Endothelial cell of umbilical vein (primary cell): ENCODE measurements around the gene PYURF. TPM values are rescaled to one million over a fixed set of nuclear protein-coding genes. Genes with fewer than 3 reads are reported as not detected.

Source experiments
- BruUV-seq: library from RNA; stranded (reverse); fragments of 400-500 nt; replicated peaks from 2 replicates; lab custom pipeline; 2021; lab: Mats Ljungman, UMichigan
- CTCF ChIA-PET: fragments of 300-600, 350-600 bp; sonication (Branson Sonifier 250); formaldehyde crosslinking; loops from one replicate; lab custom pipeline; 2021; ENCODE audit warnings: antibody characterized with exemption, inconsistent platforms; lab: Charles Lee
- POLR2A ChIA-PET: fragments of 300-600, 350-600 bp; sonication (Branson Sonifier 250); formaldehyde crosslinking; loops from one replicate; lab custom pipeline; 2021; ENCODE audit warnings: antibody characterized with exemption, inconsistent platforms; lab: Charles Lee
- DNase-seq: peaks from one replicate; pipeline ENCODE4 v3.0.0-alpha.2; 2011; ENCODE audit warnings: low read depth, low spot score
- FAIRE-seq: peaks from 2 replicates; lab custom pipeline; 2011; peaks lifted over from hg19 to GRCh38; lab: Jason Lieb, UNC
- H2AFZ ChIP-seq: 2 replicates; pipeline ENCODE4 v1.6.0; 2012; ENCODE audit warnings: low read depth, low read length, control low read depth, inconsistent platforms
- H3K27ac ChIP-seq: 2 replicates; pipeline ENCODE4 v1.5.1; 2011; ENCODE audit warnings: low read depth, mild to moderate bottlenecking, control low read depth, low read length, moderate library complexity; ENCODE audit not compliant: insufficient read depth
- H3K27me3 ChIP-seq, 2 experiments: 2 replicates each; pipeline versions ENCODE4 v1.6.0 to v1.6.1; 2011; ENCODE audit warnings: low read length in 2 of 2, mixed read lengths in 1 of 2; ENCODE audit not compliant: control insufficient read depth in 2 of 2, insufficient read depth in 2 of 2
- H3K36me3 ChIP-seq, 2 experiments: 2 replicates in 1 of 2; 3 replicates in 1 of 2; pipeline ENCODE4 v1.5.1; 2011; ENCODE audit warnings: low read length in 2 of 2, mild to moderate bottlenecking in 1 of 2, moderate library complexity in 1 of 2; ENCODE audit not compliant: control insufficient read depth in 2 of 2, insufficient read depth in 2 of 2; ENCODE audit errors: extremely low read depth in 1 of 2
- H3K4me1 ChIP-seq: 3 replicates; pipeline ENCODE4 v1.5.1; 2011; ENCODE audit warnings: mild to moderate bottlenecking, low read length; ENCODE audit not compliant: control insufficient read depth, insufficient read depth; ENCODE audit errors: extremely low read depth
- H3K4me2 ChIP-seq: 2 replicates; pipeline ENCODE4 v1.6.1; 2011; ENCODE audit warnings: low read length, control low read depth, mixed read lengths; ENCODE audit not compliant: insufficient read depth
- H3K4me3 ChIP-seq, 3 experiments: fragments of 200-600 bp in 1 of 3; sonication (generic), shearing (Covaris generic) in 1 of 3; replicated peaks in 1 of 3; 2 replicates each; pipeline ENCODE4 v1.5.1; 2011 to 2016; ENCODE audit warnings: control low read depth in 3 of 3, low read length in 3 of 3, mild to moderate bottlenecking in 2 of 3, inconsistent platforms in 1 of 3, low read depth in 1 of 3, moderate library complexity in 1 of 3; ENCODE audit not compliant: insufficient read depth in 1 of 3
- H3K79me2 ChIP-seq: 2 replicates; pipeline ENCODE4 v1.6.0; 2012; ENCODE audit warnings: low read length, inconsistent platforms; ENCODE audit not compliant: control insufficient read depth, insufficient read depth
- H3K9ac ChIP-seq: replicated peaks from 2 replicates; pipeline ENCODE3; 2011; ENCODE audit warnings: low read length, control low read depth; ENCODE audit not compliant: insufficient read depth; ENCODE audit errors: extremely low read depth
- H3K9me1 ChIP-seq: replicated peaks from 3 replicates; pipeline ENCODE4 v1.6.0; 2011; ENCODE audit warnings: mild to moderate bottlenecking, low read length; ENCODE audit not compliant: control insufficient read depth, insufficient read depth; ENCODE audit errors: extremely low read depth
- H3K9me3 ChIP-seq: replicated peaks from 2 replicates; pipeline ENCODE4 v1.5.1; 2012; ENCODE audit warnings: low read length, inconsistent platforms; ENCODE audit not compliant: control insufficient read depth, insufficient read depth
- H4K20me1 ChIP-seq: replicated peaks from 2 replicates; pipeline ENCODE3; 2011; ENCODE audit warnings: mild to moderate bottlenecking, low read length; ENCODE audit not compliant: control insufficient read depth, insufficient read depth; ENCODE audit errors: extremely low read depth
- EZH2 ChIP-seq: IDR thresholded peaks from 2 replicates; pipeline ENCODE4 v1.6.1; 2012; ENCODE audit warnings: borderline replicate concordance, low read depth, mild to moderate bottlenecking, moderate library complexity, low read length, inconsistent platforms; ENCODE audit not compliant: severe bottlenecking
- FOS ChIP-seq: IDR thresholded peaks from 2 replicates; pipeline ENCODE4 v1.6.1; 2011; ENCODE audit warnings: mild to moderate bottlenecking, low read length, moderate library complexity, borderline replicate concordance; ENCODE audit not compliant: insufficient read depth
- GATA2 ChIP-seq: IDR thresholded peaks from 2 replicates; pipeline ENCODE4 v1.7.0; 2011; ENCODE audit warnings: low read depth, mild to moderate bottlenecking, moderate library complexity, mixed read lengths, low read length; ENCODE audit not compliant: insufficient read length, insufficient read depth
- JUN ChIP-seq: IDR thresholded peaks from 2 replicates; pipeline ENCODE4 v1.6.1; 2011; ENCODE audit warnings: borderline replicate concordance, low read depth; ENCODE audit not compliant: insufficient read length, insufficient read depth
- MYC ChIP-seq: IDR thresholded peaks from one replicate; pipeline ENCODE4 v1.6.1; 2011; ENCODE audit warnings: mild to moderate bottlenecking, low read depth, low read length
- dilution Hi-C: fragments of 300-500 bp; cut with MboI; formaldehyde crosslinking; loops from one replicate; pipeline ENCODE4 v1.15.0; 2019; ENCODE audit warnings: low sequenced_read_pairs; ENCODE audit not compliant: extremely low pct_ligation_motif_present
- intact Hi-C: fragments of 100-400 bp; cut with micrococcal nuclease; formaldehyde crosslinking; loops from one replicate; pipeline ENCODE4 v1.10.0; 2022
- polyA plus RNA-seq, 4 experiments: library from polyadenylated mRNA; depleted of rRNA in 3 of 4; stranded (reverse) in 3 of 4; unstranded in 1 of 4; fragments of >200 nt; gene quantifications; 2 replicates each; pipeline versions ENCODE4 v1.2.1 to v1.2.3, GENCODE V29; 2011 to 2012; ENCODE audit warnings: missing spikeins in 1 of 4
- total RNA-seq: library from RNA; stranded (reverse); gene quantifications from 2 replicates; pipeline ENCODE4 v1.2.3, GENCODE V29; 2021
- TF ChIP-seq, protein P1 (sequence below), 2 donors: IDR thresholded peaks; 1 replicate in 1 of 2; 2 replicates in 1 of 2; pipeline ENCODE4 v1.5.1; 2011; ENCODE audit warnings: low read length in 2 of 2, mild to moderate bottlenecking in 2 of 2, moderate library complexity in 2 of 2, control low read depth in 1 of 2, inconsistent platforms in 1 of 2, low read depth in 1 of 2; ENCODE audit not compliant: insufficient read depth in 1 of 2; ENCODE audit errors: extremely low read depth in 1 of 2
- TF ChIP-seq, protein P2 (sequence below): IDR thresholded peaks from 2 replicates; pipeline ENCODE4 v1.6.1; 2011; ENCODE audit not compliant: insufficient read depth, insufficient read length

Gene PYURF
- total and polyA plus RNA-seq, 2 donors (not counting 3 experiments of a cell fraction or from before 2014, with no cell fraction given): 59.1 to 79.7 TPM

DNA sequence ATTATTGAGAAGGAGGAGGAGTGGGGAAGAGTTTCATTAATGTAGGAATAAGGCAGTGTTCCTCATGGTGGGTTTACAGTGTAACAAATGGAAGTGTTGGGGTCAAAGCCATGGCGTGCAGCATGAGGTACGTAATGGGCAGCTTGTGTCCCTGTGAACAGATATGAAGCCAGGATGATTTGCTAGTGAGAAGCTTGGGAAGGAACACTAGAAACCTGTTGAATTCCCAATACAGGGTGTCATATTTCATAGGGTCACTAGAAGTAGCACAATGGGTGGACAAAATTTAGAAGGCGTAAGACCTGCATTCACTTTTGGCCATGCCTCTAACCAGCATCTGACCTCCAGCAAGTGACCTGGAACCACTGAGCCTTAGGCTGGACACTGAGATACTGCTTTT, 6.8 kb downstream of the PYURF start:
- Histone ChIP-seq H3K4me2 (no peak overlapping the region), H3K4me3 (no peak overlapping the region), H3K36me3 (peaks cover 0 to 3% of the 10 kb centered on the region in 2 experiments), H3K9me3 (no peaks in the 10 kb centered on the region), H3K79me2 (peaks cover 3% of the 10 kb centered on the region), H3K9ac (no peak overlapping the region), H2AFZ (no peak overlapping the region), H3K4me1 (peaks cover 1% of the 10 kb centered on the region), H3K27me3 (no peaks in the 10 kb centered on the region), H4K20me1 (no peaks in the 10 kb centered on the region), H3K27ac (no peak overlapping the region), H3K9me1 (no peaks in the 10 kb centered on the region)
- BruUV-seq: no TSS peak
- CTCF ChIA-PET: interaction anchor here (0.6 to 16.1 kb wide), 10 partner anchors 60 to 510 kb away, joined by 3 to 519 read pairs (median 8); partner anchors contain the start of genes HERC5 and HERC6
- DNase-seq (no peak), FAIRE-seq (no peak)
- POLR2A ChIA-PET: no interaction called here
- TF ChIP-seq FOS: no peak
- TF ChIP-seq, protein P1, sequence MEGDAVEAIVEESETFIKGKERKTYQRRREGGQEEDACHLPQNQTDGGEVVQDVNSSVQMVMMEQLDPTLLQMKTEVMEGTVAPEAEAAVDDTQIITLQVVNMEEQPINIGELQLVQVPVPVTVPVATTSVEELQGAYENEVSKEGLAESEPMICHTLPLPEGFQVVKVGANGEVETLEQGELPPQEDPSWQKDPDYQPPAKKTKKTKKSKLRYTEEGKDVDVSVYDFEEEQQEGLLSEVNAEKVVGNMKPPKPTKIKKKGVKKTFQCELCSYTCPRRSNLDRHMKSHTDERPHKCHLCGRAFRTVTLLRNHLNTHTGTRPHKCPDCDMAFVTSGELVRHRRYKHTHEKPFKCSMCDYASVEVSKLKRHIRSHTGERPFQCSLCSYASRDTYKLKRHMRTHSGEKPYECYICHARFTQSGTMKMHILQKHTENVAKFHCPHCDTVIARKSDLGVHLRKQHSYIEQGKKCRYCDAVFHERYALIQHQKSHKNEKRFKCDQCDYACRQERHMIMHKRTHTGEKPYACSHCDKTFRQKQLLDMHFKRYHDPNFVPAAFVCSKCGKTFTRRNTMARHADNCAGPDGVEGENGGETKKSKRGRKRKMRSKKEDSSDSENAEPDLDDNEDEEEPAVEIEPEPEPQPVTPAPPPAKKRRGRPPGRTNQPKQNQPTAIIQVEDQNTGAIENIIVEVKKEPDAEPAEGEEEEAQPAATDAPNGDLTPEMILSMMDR (IDR thresholded peaks at IDR 0.05; ENCODE audit: extremely low read depth in 1 of 2, insufficient read depth in 1 of 2, low read depth in 1 of 2, low read length in 2 of 2): no peak
- no peak for TF ChIP-seq JUN
- TF ChIP-seq EZH2: no peak
- TF ChIP-seq MYC: no peak
- TF ChIP-seq GATA2: no peak
- TF ChIP-seq, protein P2, sequence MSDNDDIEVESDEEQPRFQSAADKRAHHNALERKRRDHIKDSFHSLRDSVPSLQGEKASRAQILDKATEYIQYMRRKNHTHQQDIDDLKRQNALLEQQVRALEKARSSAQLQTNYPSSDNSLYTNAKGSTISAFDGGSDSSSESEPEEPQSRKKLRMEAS: no peak
- dilution Hi-C loops: no loop called here
- intact Hi-C loops: loop anchor here (10.0 kb wide), 1 partner anchor 662 kb away; no protein-coding TSS in a partner anchor
